Muscle layer of colon (tissue), 2 donors: ENCODE results near the gene MSMB.
"Not testable (repeated sequence)": the region's sequence is repeated elsewhere in the genome, so short reads cannot be mapped to it uniquely, and the experiment has no call there.

Experiments
- H3K27ac ChIP-seq: one replicate; pipeline ENCODE4 v1.7.0; 2013; ENCODE audit warnings: low read depth, mild to moderate bottlenecking, low read length, moderate library complexity
- H3K27me3 ChIP-seq, 2 donors: one replicate each; pipeline ENCODE4 v1.7.0; 2013; ENCODE audit warnings: low read length in 2 of 2, mild to moderate bottlenecking in 2 of 2; ENCODE audit not compliant: insufficient read depth in 2 of 2, control insufficient read depth in 1 of 2
- H3K36me3 ChIP-seq: one replicate; pipeline ENCODE4 v1.7.0; 2013; ENCODE audit warnings: mild to moderate bottlenecking, low read length; ENCODE audit not compliant: insufficient read depth
- H3K4me1 ChIP-seq: one replicate; pipeline ENCODE4 v1.7.0; 2013; ENCODE audit warnings: mild to moderate bottlenecking, low read length; ENCODE audit not compliant: insufficient read depth
- H3K4me3 ChIP-seq, 2 donors: one replicate each; pipeline ENCODE4 v1.7.0; 2013; ENCODE audit warnings: low read length in 2 of 2, low read depth in 1 of 2, mild to moderate bottlenecking in 1 of 2, moderate library complexity in 1 of 2
- H3K9ac ChIP-seq: one replicate; pipeline ENCODE4 v1.7.0; 2013; ENCODE audit warnings: low read length
- H3K9me3 ChIP-seq: one replicate; pipeline ENCODE4 v1.7.0; 2013; ENCODE audit warnings: mild to moderate bottlenecking, low read length
- donor health status: abdominal sarcoma.
- donor health status: Adenocarcinoma of cecum.

The MSMB gene

DNA sequence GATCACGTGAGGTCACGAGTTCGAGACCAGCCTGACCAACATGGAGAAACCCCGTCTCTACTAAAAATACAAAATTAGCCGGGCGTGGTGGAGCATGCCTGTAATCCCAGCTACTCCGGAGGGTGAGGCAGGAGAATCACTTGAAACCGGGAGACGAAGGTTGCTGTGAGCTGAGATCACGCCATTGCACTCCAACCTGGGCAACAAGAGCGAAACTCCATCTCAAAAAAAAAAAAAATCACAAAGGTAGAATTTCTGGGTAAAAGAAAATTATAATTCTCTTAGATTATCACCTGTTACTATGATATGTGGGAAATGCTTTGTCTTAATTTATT, 3.4 kb upstream of the MSMB start:
- H3K9me3 ChIP-seq, H3K36me3 ChIP-seq, H3K27ac ChIP-seq, H3K9ac ChIP-seq, H3K4me1 ChIP-seq, H3K27me3 ChIP-seq, H3K4me3 ChIP-seq: not testable (repeated sequence)

GRCh38 chr10:46048152-46048551, 2.1 kb upstream of the MSMB start:
- Histone ChIP-seq H3K9ac (no peak overlapping the region), H3K36me3 (no peaks in the 10 kb centered on the region), H3K27ac (no peak overlapping the region), H3K4me1 (no peaks in the 10 kb centered on the region), H3K4me3 (no peak overlapping the region), H3K27me3 (no peaks in the 10 kb centered on the region), H3K9me3 (no peaks in the 10 kb centered on the region)

DNA sequence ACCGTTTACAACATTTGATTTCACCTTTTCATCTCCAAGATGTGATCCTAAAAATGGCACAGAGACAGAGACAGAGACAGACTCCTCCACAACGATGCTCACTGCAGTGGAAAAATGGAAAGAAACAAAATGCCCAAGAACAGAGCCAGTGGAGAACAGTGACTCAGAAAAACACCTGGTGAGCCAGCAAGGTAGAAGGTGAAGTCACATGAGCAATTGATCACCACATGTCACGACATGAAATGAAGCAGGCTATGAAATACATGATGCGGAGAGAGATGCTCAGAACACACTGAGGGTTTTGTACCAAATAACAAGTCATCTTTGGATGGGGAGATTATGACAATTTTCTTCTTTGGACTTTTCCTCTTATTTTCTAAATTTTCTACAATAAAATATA, 3.5 kb downstream of the MSMB start:
- no peak overlapping the region for H3K4me3 ChIP-seq
- no peaks in the 10 kb centered on the region for H3K9me3 ChIP-seq

GRCh38 chr10:46040004-46040403, 6.1 kb downstream of the MSMB start:
- no peak overlapping the region for H3K9ac ChIP-seq
- H3K36me3 ChIP-seq, result no peaks in the 10 kb centered on the region
- H3K4me1 ChIP-seq, result no peaks in the 10 kb centered on the region
- H3K27ac ChIP-seq, result no peak overlapping the region
- no peak overlapping the region for H3K4me3 ChIP-seq
- H3K27me3 ChIP-seq, result no peaks in the 10 kb centered on the region
- H3K9me3 ChIP-seq, result no peaks in the 10 kb centered on the region

More for the DNA sequence above, 3.5 kb downstream of the MSMB start:
- no peak overlapping the region for H3K27ac ChIP-seq
- H3K27me3 ChIP-seq, result no peaks in the 10 kb centered on the region
- H3K36me3 ChIP-seq, result no peaks in the 10 kb centered on the region
- H3K9ac ChIP-seq, result no peak overlapping the region
- no peaks in the 10 kb centered on the region for H3K4me1 ChIP-seq

DNA sequence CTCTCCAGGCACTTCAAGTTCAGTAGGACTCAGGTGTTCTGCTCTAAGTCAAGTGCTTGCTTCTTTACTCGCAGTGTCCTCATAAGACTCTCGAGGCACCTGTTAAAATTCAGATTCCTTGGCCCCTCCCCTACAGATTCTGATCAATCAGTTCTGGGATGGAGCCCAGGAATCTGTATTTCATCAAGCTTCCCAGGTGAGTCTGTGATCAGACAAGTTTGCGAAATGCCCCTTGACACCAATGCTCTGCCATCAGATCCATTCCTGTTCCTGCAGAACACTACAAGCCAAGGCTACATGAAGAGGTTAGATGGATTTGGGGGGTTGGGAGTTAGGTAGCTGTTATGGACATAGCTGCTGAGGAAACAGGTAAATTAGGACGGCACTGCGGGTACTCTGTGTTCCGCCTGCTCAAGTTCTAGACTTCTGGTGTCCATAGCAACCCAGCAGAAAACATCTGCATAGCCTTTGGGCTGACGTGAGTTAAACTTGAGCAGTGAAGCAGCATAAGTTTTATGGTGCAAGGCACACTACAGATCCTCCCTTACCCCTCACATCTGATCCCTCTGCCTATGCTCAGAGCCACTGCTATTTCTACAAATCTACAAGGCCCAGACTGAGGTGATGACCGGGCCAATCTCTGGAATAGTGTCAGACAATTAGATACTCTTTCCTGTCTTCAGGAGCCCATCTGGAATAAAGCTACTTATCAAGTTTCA, 8.8 kb downstream of the MSMB start:
- H3K27me3 ChIP-seq, result no peaks in the 10 kb centered on the region
- H3K27ac ChIP-seq, result no peak overlapping the region
- H3K4me1 ChIP-seq, result no peaks in the 10 kb centered on the region
- H3K4me3 ChIP-seq, result no peak overlapping the region
- H3K36me3 ChIP-seq, result no peaks in the 10 kb centered on the region
- no peak overlapping the region for H3K9ac ChIP-seq
- H3K9me3 ChIP-seq, result no peaks in the 10 kb centered on the region

DNA sequence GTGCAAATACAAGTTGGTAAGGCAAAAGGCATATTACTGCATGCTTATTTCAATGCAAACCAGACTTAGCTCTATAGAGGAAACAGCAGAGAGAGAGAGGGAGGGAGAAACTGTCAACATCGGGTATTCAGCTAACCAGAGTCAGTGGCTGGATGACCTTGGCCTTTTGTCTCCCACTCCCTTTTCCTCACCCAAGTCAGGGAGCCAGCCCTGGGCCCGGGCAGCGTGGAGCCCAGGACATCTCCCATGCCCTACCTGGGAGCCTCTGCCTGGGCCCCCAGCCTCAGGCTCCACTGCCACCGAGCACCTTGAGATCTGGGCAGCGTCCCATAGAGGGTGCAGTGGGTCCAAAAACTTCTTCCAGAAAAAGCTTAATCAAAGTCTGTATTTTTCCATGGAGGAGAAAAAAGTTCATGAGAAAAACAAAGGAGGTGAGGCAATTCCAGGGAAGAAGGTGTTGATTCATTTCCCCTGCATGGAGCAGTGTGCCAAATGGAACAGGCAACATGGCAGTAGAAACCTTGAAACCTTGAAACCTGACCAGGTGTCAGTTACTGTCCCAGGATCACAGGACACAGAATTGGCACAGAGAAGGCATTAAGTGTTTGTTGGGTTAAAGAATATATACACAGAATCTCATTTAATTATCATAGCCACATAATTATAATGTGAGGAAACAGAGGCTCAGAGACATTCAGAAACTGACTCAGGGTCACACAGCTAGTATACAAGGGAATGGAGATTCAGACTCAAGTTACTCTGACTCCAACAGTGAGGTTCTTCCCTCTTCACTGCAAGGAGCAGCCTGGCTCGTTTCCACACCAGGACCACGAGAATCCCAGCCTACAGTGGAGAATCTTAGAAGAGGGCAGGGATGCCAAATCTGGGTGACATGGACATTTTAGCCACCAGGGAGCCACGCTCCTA, 9.9 kb downstream of the MSMB start:
- no peak overlapping the region for H3K4me3 ChIP-seq
- H3K9me3 ChIP-seq, result no peaks in the 10 kb centered on the region
- H3K27ac ChIP-seq, result no peak overlapping the region
- H3K9ac ChIP-seq, result no peak overlapping the region
- no peaks in the 10 kb centered on the region for H3K36me3 ChIP-seq
- H3K27me3 ChIP-seq, result no peaks in the 10 kb centered on the region
- no peaks in the 10 kb centered on the region for H3K4me1 ChIP-seq

DNA sequence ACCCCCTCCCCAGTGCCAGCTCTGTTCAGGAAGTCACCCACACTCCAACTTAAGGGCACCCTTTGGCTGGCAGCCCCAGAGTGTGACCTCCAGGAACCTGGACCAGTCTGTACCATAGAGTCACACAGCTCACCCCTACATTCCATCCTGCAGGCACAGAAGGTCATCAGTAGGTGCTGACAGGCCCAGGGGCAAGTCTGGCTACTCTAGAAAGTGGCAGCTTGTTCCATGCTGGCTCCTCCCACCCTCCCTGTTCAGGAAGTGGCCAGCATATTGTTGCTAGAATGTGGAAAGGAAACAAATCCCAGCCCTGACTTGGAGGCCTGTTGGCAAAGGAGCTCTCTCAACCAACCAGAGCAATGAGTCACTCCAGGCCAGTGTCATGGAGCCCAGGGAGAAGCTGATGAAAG, 12.5 kb downstream of the MSMB start:
- Histone ChIP-seq H3K4me3 (no peak overlapping the region), H3K27me3 (no peaks in the 10 kb centered on the region), H3K4me1 (peaks cover 12% of the 10 kb centered on the region), H3K9ac (no peak overlapping the region), H3K27ac (no peak overlapping the region), H3K36me3 (no peaks in the 10 kb centered on the region), H3K9me3 (no peaks in the 10 kb centered on the region)

DNA sequence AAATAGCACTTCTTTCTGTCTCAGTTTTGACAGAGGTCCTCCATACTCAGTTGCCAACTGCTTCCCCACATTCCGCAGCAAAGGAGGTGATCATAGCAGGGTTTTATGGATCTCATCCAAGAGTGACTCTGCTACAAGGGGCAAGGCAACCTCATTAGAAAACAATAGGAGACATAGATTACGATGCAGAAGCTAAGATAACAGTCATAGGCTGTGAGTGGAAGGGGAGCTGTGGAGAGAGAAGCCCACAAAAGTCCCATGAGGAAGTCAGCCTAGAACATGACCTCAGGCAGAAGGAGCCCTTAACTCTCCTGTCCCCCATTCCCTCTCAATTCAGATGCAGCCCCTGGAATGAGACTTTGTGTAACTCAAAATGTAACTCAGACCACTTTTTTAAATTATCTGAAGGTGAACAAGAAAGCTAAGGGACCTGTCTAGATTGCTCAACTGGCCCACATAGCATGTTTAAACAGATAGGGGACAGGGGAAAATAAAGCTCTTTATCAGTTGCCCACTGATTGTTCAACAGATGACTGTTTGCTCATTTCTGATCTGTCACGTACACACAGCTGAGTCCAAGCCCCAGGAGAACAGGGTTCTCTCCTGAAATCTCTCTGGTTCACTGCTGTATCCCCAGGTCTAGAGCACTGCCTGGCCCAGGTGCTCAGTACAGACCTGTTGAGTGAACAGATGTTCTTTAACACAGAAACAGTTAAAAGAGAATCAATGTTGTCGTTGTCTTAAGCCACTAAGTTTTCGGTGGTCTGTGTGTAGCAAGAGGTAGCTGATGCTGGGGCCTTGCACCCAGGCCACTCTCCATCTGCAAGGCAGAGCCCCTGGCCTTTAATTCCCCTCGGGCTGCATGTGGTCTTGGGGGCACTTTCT, 14.2 kb downstream of the MSMB start:
- Histone ChIP-seq H3K9me3 (no peaks in the 10 kb centered on the region), H3K9ac (no peak overlapping the region), H3K4me3 (no peak overlapping the region), H3K27me3 (no peaks in the 10 kb centered on the region), H3K27ac (no peak overlapping the region), H3K36me3 (no peaks in the 10 kb centered on the region), H3K4me1 (peaks cover 27% of the 10 kb centered on the region)

GRCh38 chr10:46030091-46030937, 15.8 kb downstream of the MSMB start, which contains the start of gene NCOA4:
Gene NCOA4 (minus strand): TSS chr10:46030623. CDS start chr10:46016680, 13,943 bp downstream.
- H3K27ac ChIP-seq, result peak within 1 kb of the TSS; percentile 87
- H3K9me3 ChIP-seq, result no peaks in the 10 kb centered on the region
- H3K4me3 ChIP-seq, result peak within 1 kb of the TSS; percentile 87 to 89
- H3K9ac ChIP-seq, result peak within 1 kb of the TSS; percentile 98
- H3K27me3 ChIP-seq, result no peaks in the 10 kb centered on the region
- H3K36me3 ChIP-seq, result no peaks in the 10 kb centered on the region
- H3K4me1 ChIP-seq, result peaks cover 42% of the 10 kb centered on the region

GRCh38 chr10:46029461-46030030, 16.5 kb downstream of the MSMB start:
- H3K9me3 ChIP-seq, result no peaks in the 10 kb centered on the region
- H3K27ac ChIP-seq, result peak overlapping the region; percentile 87
- H3K27me3 ChIP-seq, result no peaks in the 10 kb centered on the region
- H3K4me1 ChIP-seq, result peaks cover 50% of the 10 kb centered on the region
- peak overlapping the region; percentile 87 to 89 for H3K4me3 ChIP-seq
- H3K9ac ChIP-seq, result peak overlapping the region; percentile 98
- no peaks in the 10 kb centered on the region for H3K36me3 ChIP-seq
